GM12891 (cell line): ENCODE data around the gene DNMBP.

Experiments
- POLR2A ChIP-seq: IDR thresholded peaks from 2 replicates; pipeline ENCODE4 v1.6.1; 2011; ENCODE audit warnings: low read depth, low read length, control low read depth
- POLR2AphosphoS5 ChIP-seq: IDR thresholded peaks from 2 replicates; pipeline ENCODE4 v1.6.1; 2011; ENCODE audit warnings: low read depth, low read length, control low read depth
- POU2F2 ChIP-seq: IDR thresholded peaks from 2 replicates; pipeline ENCODE4 v1.6.1; 2011; ENCODE audit warnings: low read depth, mild to moderate bottlenecking, control low read depth, low read length, moderate library complexity
- SPI1 ChIP-seq: IDR thresholded peaks from 2 replicates; pipeline ENCODE4 v1.6.1; 2011; ENCODE audit warnings: low read depth, low read length, control low read depth
- TAF1 ChIP-seq: IDR thresholded peaks from 2 replicates; pipeline ENCODE4 v1.6.1; 2011; ENCODE audit warnings: low read depth, low read length, control low read depth

- TF ChIP-seq POLR2A (no peak), TAF1 (no peak), POLR2AphosphoS5 (no peak), SPI1 (no peak), POU2F2 (no peak)
Measured at GRCh38 chr10:99944860-99945259, 64.9 kb downstream of the DNMBP start.
